ENCODE measurements around the gene MYRFL.
"Not testable (repeated sequence)": the region's sequence is repeated elsewhere in the genome, so short reads cannot be mapped to it uniquely, and the experiment has no call there.

MYRFL gene

GRCh38 chr12:69991690-69992288, 166.8 kb downstream of the MYRFL start:
- Histone ChIP-seq H3K79me2 (ENCODE audit: insufficient read depth, low read length) (no peaks in the 10 kb centered on the region), H4K20me1 (ENCODE audit: insufficient read depth, low read length, poor library complexity, severe bottlenecking) (no peaks in the 10 kb centered on the region), H3K9me3 (ENCODE audit: insufficient read depth, low read depth, low read length) (peaks cover 4% of the 10 kb centered on the region; the same call in 1 of the 2 replicates), H3K36me3 (ENCODE audit: insufficient read depth, low read length) (no peaks in the 10 kb centered on the region), H3K4me3 (ENCODE audit: low read length, poor library complexity, severe bottlenecking) (no peak overlapping the region), H3F3A (ENCODE audit: low read depth) (no peaks in the 10 kb centered on the region), H3K4me1 (ENCODE audit: insufficient read depth, low read length, poor library complexity, severe bottlenecking) (no peaks in the 10 kb centered on the region), H2AFZ (ENCODE audit: low read length) (no peak overlapping the region), H3K9ac (ENCODE audit: low read depth, low read length, poor library complexity, severe bottlenecking) (no peak overlapping the region), H3K27me3 (ENCODE audit: insufficient read depth, low read length, poor library complexity, severe bottlenecking) (no peaks in the 10 kb centered on the region), H3K9me2 (replicated peaks; ENCODE audit: low read depth, low read length) (no peaks in the 10 kb centered on the region), H3K4me2 (ENCODE audit: low read depth, low read length, poor library complexity, severe bottlenecking) (no peak overlapping the region)
- no peak for TF ChIP-seq CTCF (conservative IDR thresholded peaks at IDR 0.05; ENCODE audit: low read length)
- no peak for TF ChIP-seq EZH2phosphoT487 (IDR thresholded peaks at IDR 0.05; ENCODE audit: borderline replicate concordance)

DNA sequence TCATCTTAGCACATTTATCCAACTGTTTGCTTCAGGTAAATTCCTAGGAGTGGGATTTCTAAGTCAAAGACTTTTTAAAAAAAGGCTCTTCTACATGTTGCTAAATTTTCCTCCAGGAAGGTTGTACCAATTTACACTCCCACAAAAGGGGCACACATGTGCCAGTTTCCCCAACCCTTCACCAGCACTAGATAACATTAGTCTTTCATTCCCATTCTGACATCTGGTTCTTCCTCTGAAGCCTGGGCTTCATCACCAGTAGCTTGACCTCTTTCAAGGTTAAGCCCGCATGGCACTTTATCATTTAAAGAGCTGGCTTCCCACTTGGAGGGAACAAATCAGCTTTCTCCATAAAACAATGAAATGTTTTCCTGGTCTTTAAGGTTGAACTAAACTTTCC, 168.4 kb downstream of the MYRFL start:
- Histone ChIP-seq H3K27me3 (ENCODE audit: insufficient read depth, low read length, poor library complexity, severe bottlenecking) (no peaks in the 10 kb centered on the region), H3K36me3 (ENCODE audit: insufficient read depth, low read length) (no peaks in the 10 kb centered on the region), H3K4me2 (ENCODE audit: low read depth, low read length, poor library complexity, severe bottlenecking) (no peak overlapping the region), H3K4me1 (ENCODE audit: insufficient read depth, low read length, poor library complexity, severe bottlenecking) (no peaks in the 10 kb centered on the region), H4K20me1 (ENCODE audit: insufficient read depth, low read length, poor library complexity, severe bottlenecking) (no peaks in the 10 kb centered on the region), H3F3A (ENCODE audit: low read depth) (no peaks in the 10 kb centered on the region), H3K9ac (ENCODE audit: low read depth, low read length, poor library complexity, severe bottlenecking) (no peak overlapping the region), H3K9me2 (replicated peaks; ENCODE audit: low read depth, low read length) (no peaks in the 10 kb centered on the region), H3K79me2 (ENCODE audit: insufficient read depth, low read length) (no peaks in the 10 kb centered on the region), H3K9me3 (ENCODE audit: insufficient read depth, low read depth, low read length) (peaks cover 4% of the 10 kb centered on the region; the same call in 1 of the 2 replicates), H3K4me3 (ENCODE audit: low read length, poor library complexity, severe bottlenecking) (no peak overlapping the region), H2AFZ (ENCODE audit: low read length) (no peak overlapping the region)
- no peak for TF ChIP-seq EZH2phosphoT487 (IDR thresholded peaks at IDR 0.05; ENCODE audit: borderline replicate concordance)
- TF ChIP-seq CTCF (conservative IDR thresholded peaks at IDR 0.05; ENCODE audit: low read length), result no peak

DNA sequence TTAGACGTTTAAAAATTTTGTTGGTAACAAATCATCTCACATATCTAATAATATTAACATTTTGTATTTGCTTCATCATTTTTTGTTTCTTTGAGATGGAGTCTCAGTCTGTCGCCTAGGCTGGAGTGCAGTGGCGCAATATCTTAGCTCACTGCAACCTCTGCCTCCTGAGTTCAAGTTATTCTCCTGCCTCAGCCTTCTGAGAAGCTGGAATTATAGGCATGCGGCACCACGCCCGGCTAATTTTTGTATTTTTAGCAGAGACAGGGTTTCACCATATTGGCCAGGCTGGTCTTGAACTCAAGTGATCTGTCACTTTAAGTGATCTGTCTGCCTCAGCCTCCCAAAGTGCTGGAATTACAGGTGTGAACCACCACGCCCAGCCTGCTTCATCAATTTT, 169.1 kb downstream of the MYRFL start:
- H3K79me2 ChIP-seq (ENCODE audit: insufficient read depth, low read length); H3K27me3 ChIP-seq (ENCODE audit: insufficient read depth, low read length, poor library complexity, severe bottlenecking); H3K9me2 ChIP-seq (replicated peaks; ENCODE audit: low read depth, low read length); H3K4me3 ChIP-seq (ENCODE audit: low read length, poor library complexity, severe bottlenecking); H3K36me3 ChIP-seq (ENCODE audit: insufficient read depth, low read length); H3F3A ChIP-seq (ENCODE audit: low read depth); H3K9ac ChIP-seq (ENCODE audit: low read depth, low read length, poor library complexity, severe bottlenecking); H3K4me2 ChIP-seq (ENCODE audit: low read depth, low read length, poor library complexity, severe bottlenecking); H4K20me1 ChIP-seq (ENCODE audit: insufficient read depth, low read length, poor library complexity, severe bottlenecking); H2AFZ ChIP-seq (ENCODE audit: low read length); H3K4me1 ChIP-seq (ENCODE audit: insufficient read depth, low read length, poor library complexity, severe bottlenecking); H3K9me3 ChIP-seq (ENCODE audit: insufficient read depth, low read depth, low read length): not testable (repeated sequence)

GRCh38 chr12:69994724-69995173, 169.7 kb downstream of the MYRFL start:
- Histone ChIP-seq H4K20me1 (ENCODE audit: insufficient read depth, low read length, poor library complexity, severe bottlenecking) (no peaks in the 10 kb centered on the region), H3K4me3 (ENCODE audit: low read length, poor library complexity, severe bottlenecking) (no peak overlapping the region), H3F3A (ENCODE audit: low read depth) (no peaks in the 10 kb centered on the region), H3K4me2 (ENCODE audit: low read depth, low read length, poor library complexity, severe bottlenecking) (no peak overlapping the region), H3K9me2 (replicated peaks; ENCODE audit: low read depth, low read length) (no peaks in the 10 kb centered on the region), H3K4me1 (ENCODE audit: insufficient read depth, low read length, poor library complexity, severe bottlenecking) (no peaks in the 10 kb centered on the region), H3K27me3 (ENCODE audit: insufficient read depth, low read length, poor library complexity, severe bottlenecking) (no peaks in the 10 kb centered on the region), H2AFZ (ENCODE audit: low read length) (no peak overlapping the region), H3K9me3 (ENCODE audit: insufficient read depth, low read depth, low read length) (peaks cover 4% of the 10 kb centered on the region; the same call in 1 of the 2 replicates), H3K36me3 (ENCODE audit: insufficient read depth, low read length) (no peaks in the 10 kb centered on the region), H3K9ac (ENCODE audit: low read depth, low read length, poor library complexity, severe bottlenecking) (no peak overlapping the region), H3K79me2 (ENCODE audit: insufficient read depth, low read length) (no peaks in the 10 kb centered on the region)
- TF ChIP-seq EZH2phosphoT487 (IDR thresholded peaks at IDR 0.05; ENCODE audit: borderline replicate concordance), result no peak
- TF ChIP-seq CTCF (conservative IDR thresholded peaks at IDR 0.05; ENCODE audit: low read length), result no peak
